Kasumi-1 (cell line): ENCODE results near the gene TBC1D16.
"Not testable (repeated sequence)": the region's sequence is repeated elsewhere in the genome, so short reads cannot be mapped to it uniquely, and the experiment has no call there.

Experiments
- DNase-seq, 2 experiments: peaks; one replicate each; lab custom pipeline; 2025; lab: John Stamatoyannopoulos, UW

Gene TBC1D16

GRCh38 chr17:79912552-79913330, 122.9 kb downstream of the TBC1D16 start:
- no peak for DNase-seq

- no peak for DNase-seq
These were observed 124.0 kb downstream of the TBC1D16 start for GRCh38 chr17:79911430-79912399.

- no peak for DNase-seq
These were observed 124.7 kb downstream of the TBC1D16 start for GRCh38 chr17:79910985-79911361.

GRCh38 chr17:79909121-79909520, 126.6 kb downstream of the TBC1D16 start:
- no peak for DNase-seq

GRCh38 chr17:79907850-79908249, 127.8 kb downstream of the TBC1D16 start:
- no peak for DNase-seq

GRCh38 chr17:79907217-79907715, 128.4 kb downstream of the TBC1D16 start:
- no peak for DNase-seq

- DNase-seq: peak; percentile 22 to 35
These were observed 129.8 kb downstream of the TBC1D16 start for GRCh38 chr17:79905832-79906231.

- no peak for DNase-seq
These were observed 130.8 kb downstream of the TBC1D16 start for GRCh38 chr17:79904865-79905264.

GRCh38 chr17:79902146-79902791, 133.4 kb downstream of the TBC1D16 start:
- DNase-seq: no peak

- no peak for DNase-seq
These were observed 134.5 kb downstream of the TBC1D16 start for GRCh38 chr17:79901131-79901530.

GRCh38 chr17:79899584-79899983, 136.1 kb downstream of the TBC1D16 start:
- no peak for DNase-seq

GRCh38 chr17:79897243-79898063, 138.2 kb downstream of the TBC1D16 start:
- DNase-seq: no peak

- DNase-seq: not testable (repeated sequence)
These were observed 142.2 kb downstream of the TBC1D16 start for GRCh38 chr17:79893457-79893856.

GRCh38 chr17:79892457-79893241, 143.0 kb downstream of the TBC1D16 start:
- no peak for DNase-seq

- no peak for DNase-seq
These were observed 144.4 kb downstream of the TBC1D16 start for GRCh38 chr17:79891113-79891730.

- no peak for DNase-seq
These were observed 145.0 kb downstream of the TBC1D16 start for GRCh38 chr17:79890706-79891105.

GRCh38 chr17:79888811-79889634, 146.6 kb downstream of the TBC1D16 start:
- no peak for DNase-seq

- DNase-seq: no peak
These were observed 147.6 kb downstream of the TBC1D16 start for GRCh38 chr17:79888009-79888540.

GRCh38 chr17:79887451-79887991, 148.2 kb downstream of the TBC1D16 start:
- no peak for DNase-seq
